C4-2B (cell line): ENCODE data around the gene CELA2A.
"Not testable (repeated sequence)": the region's sequence is repeated elsewhere in the genome, so short reads cannot be mapped to it uniquely, and the experiment has no call there.

Experiments
- CTCF ChIP-seq: fragments of 450-650 bp; conservative IDR thresholded peaks from 2 replicates; pipeline ENCODE4 v1.5.1; 2017; ENCODE audit warnings: mild to moderate bottlenecking
- ZFX ChIP-seq: fragments of 450-650 bp; IDR thresholded peaks from 2 replicates; pipeline ENCODE4 v1.6.1; 2017

GRCh38 chr1:15463926-15464322 lies 7.4 kb downstream of the CELA2A start:
- TF ChIP-seq CTCF, ZFX: not testable (repeated sequence)
